ENCODE results near the gene DTX4. TPM values are rescaled to one million over a fixed set of nuclear protein-coding genes. Genes with fewer than 3 reads are reported as not detected.

The DTX4 gene
- total RNA-seq, 2 donors from 2014 or later, result 0.13 to 0.16 TPM

- Mint-ChIP-seq H3K27me3 (no peaks in the 10 kb centered on the region), H3K4me3 (peak overlapping the region; percentile 73), H3K4me1 (peaks cover 22% of the 10 kb centered on the region), H3K9me3 (no peaks in the 10 kb centered on the region), H3K27ac (peak overlapping the region; percentile 74), H3K36me3 (ENCODE audit: low read depth) (peaks cover 60% of the 10 kb centered on the region)
- ATAC-seq (replicated peaks), result peak; percentile 96
These were observed 19.5 kb upstream of the DTX4 start for GRCh38 chr11:59152312-59152951.

- no peak overlapping the region for H3K27ac Mint-ChIP-seq
- no peak overlapping the region for H3K4me3 Mint-ChIP-seq
- H3K27me3 Mint-ChIP-seq, result no peaks in the 10 kb centered on the region
- no peaks in the 10 kb centered on the region for H3K9me3 Mint-ChIP-seq
- no peak for ATAC-seq (replicated peaks)
- H3K4me1 Mint-ChIP-seq, result peaks cover 16% of the 10 kb centered on the region
- peaks cover 38% of the 10 kb centered on the region for H3K36me3 Mint-ChIP-seq (ENCODE audit: low read depth)
These were observed 17.3 kb upstream of the DTX4 start for GRCh38 chr11:59154610-59155009.

- Mint-ChIP-seq H3K27me3 (peaks cover 7% of the 10 kb centered on the region), H3K9me3 (no peaks in the 10 kb centered on the region), H3K36me3 (ENCODE audit: low read depth) (peaks cover 12% of the 10 kb centered on the region), H3K4me3 (no peak overlapping the region), H3K27ac (no peak overlapping the region), H3K4me1 (peaks cover 5% of the 10 kb centered on the region)
- ATAC-seq (replicated peaks), result no peak
These were observed 14.5 kb upstream of the DTX4 start for GRCh38 chr11:59157433-59157832.

GRCh38 chr11:59158206-59159068 lies 13.5 kb upstream of the DTX4 start:
- Mint-ChIP-seq H3K4me3 (no peak overlapping the region), H3K27me3 (peaks cover 7% of the 10 kb centered on the region), H3K27ac (no peak overlapping the region), H3K9me3 (no peaks in the 10 kb centered on the region), H3K4me1 (no peaks in the 10 kb centered on the region), H3K36me3 (ENCODE audit: low read depth) (peaks cover 5% of the 10 kb centered on the region)
- ATAC-seq (replicated peaks), result peak; percentile 93

- Mint-ChIP-seq H3K9me3 (no peaks in the 10 kb centered on the region), H3K27me3 (peaks cover 19% of the 10 kb centered on the region), H3K4me1 (no peaks in the 10 kb centered on the region), H3K4me3 (no peak overlapping the region), H3K36me3 (ENCODE audit: low read depth) (no peaks in the 10 kb centered on the region), H3K27ac (no peak overlapping the region)
- ATAC-seq (replicated peaks), result no peak
These were observed 7.9 kb upstream of the DTX4 start for GRCh38 chr11:59164028-59164427.

- peak; percentile 21 for ATAC-seq (replicated peaks)
- peaks cover 7% of the 10 kb centered on the region for H3K27me3 Mint-ChIP-seq
- no peaks in the 10 kb centered on the region for H3K36me3 Mint-ChIP-seq (ENCODE audit: low read depth)
- H3K4me1 Mint-ChIP-seq, result peaks cover 10% of the 10 kb centered on the region
- no peak overlapping the region for H3K27ac Mint-ChIP-seq
- peak overlapping the region; percentile 79 for H3K4me3 Mint-ChIP-seq
- H3K9me3 Mint-ChIP-seq, result no peaks in the 10 kb centered on the region
These were observed 580 bp downstream of the DTX4 start for GRCh38 chr11:59172345-59173079.

GRCh38 chr11:59173080-59173963 lies 1.4 kb downstream of the DTX4 start:
- Mint-ChIP-seq H3K4me1 (peaks cover 10% of the 10 kb centered on the region), H3K9me3 (no peaks in the 10 kb centered on the region), H3K4me3 (peak overlapping the region; percentile 79), H3K36me3 (ENCODE audit: low read depth) (no peaks in the 10 kb centered on the region), H3K27ac (no peak overlapping the region), H3K27me3 (peaks cover 7% of the 10 kb centered on the region)
- ATAC-seq (replicated peaks), result no peak

- Mint-ChIP-seq H3K36me3 (ENCODE audit: low read depth) (no peaks in the 10 kb centered on the region), H3K4me3 (no peak overlapping the region), H3K27ac (no peak overlapping the region), H3K27me3 (peaks cover 7% of the 10 kb centered on the region), H3K9me3 (no peaks in the 10 kb centered on the region), H3K4me1 (peaks cover 10% of the 10 kb centered on the region)
- no peak for ATAC-seq (replicated peaks)
These were observed 2.2 kb downstream of the DTX4 start for GRCh38 chr11:59173964-59174663.

GRCh38 chr11:59174664-59175033 lies 2.7 kb downstream of the DTX4 start:
- Mint-ChIP-seq H3K9me3 (no peaks in the 10 kb centered on the region), H3K27me3 (peaks cover 7% of the 10 kb centered on the region), H3K4me1 (peaks cover 10% of the 10 kb centered on the region), H3K27ac (no peak overlapping the region), H3K36me3 (ENCODE audit: low read depth) (no peaks in the 10 kb centered on the region), H3K4me3 (no peak overlapping the region)
- peak; percentile 50 for ATAC-seq (replicated peaks)

GRCh38 chr11:59175091-59175501 lies 3.2 kb downstream of the DTX4 start:
- ATAC-seq (replicated peaks), result no peak
- Mint-ChIP-seq H3K36me3 (ENCODE audit: low read depth) (no peaks in the 10 kb centered on the region), H3K27me3 (peaks cover 7% of the 10 kb centered on the region), H3K4me1 (peaks cover 10% of the 10 kb centered on the region), H3K27ac (no peak overlapping the region), H3K9me3 (no peaks in the 10 kb centered on the region), H3K4me3 (no peak overlapping the region)

GRCh38 chr11:59176330-59176729 lies 4.4 kb downstream of the DTX4 start:
- ATAC-seq (replicated peaks), result no peak
- H3K4me3 Mint-ChIP-seq, result no peak overlapping the region
- H3K36me3 Mint-ChIP-seq (ENCODE audit: low read depth), result no peaks in the 10 kb centered on the region
- peaks cover 7% of the 10 kb centered on the region for H3K27me3 Mint-ChIP-seq
- H3K9me3 Mint-ChIP-seq, result no peaks in the 10 kb centered on the region
- H3K4me1 Mint-ChIP-seq, result peaks cover 10% of the 10 kb centered on the region
- no peak overlapping the region for H3K27ac Mint-ChIP-seq

- no peak for ATAC-seq (replicated peaks)
- Mint-ChIP-seq H3K27me3 (no peaks in the 10 kb centered on the region), H3K4me1 (peaks cover 4% of the 10 kb centered on the region), H3K4me3 (no peak overlapping the region), H3K27ac (no peak overlapping the region), H3K9me3 (no peaks in the 10 kb centered on the region), H3K36me3 (ENCODE audit: low read depth) (no peaks in the 10 kb centered on the region)
These were observed 6.5 kb downstream of the DTX4 start for GRCh38 chr11:59178402-59178801.

GRCh38 chr11:59179121-59179520 lies 7.2 kb downstream of the DTX4 start:
- H3K4me3 Mint-ChIP-seq, result no peak overlapping the region
- H3K4me1 Mint-ChIP-seq, result peaks cover under 1% of the 10 kb centered on the region
- H3K27me3 Mint-ChIP-seq, result no peaks in the 10 kb centered on the region
- no peaks in the 10 kb centered on the region for H3K9me3 Mint-ChIP-seq
- no peak for ATAC-seq (replicated peaks)
- no peaks in the 10 kb centered on the region for H3K36me3 Mint-ChIP-seq (ENCODE audit: low read depth)
- no peak overlapping the region for H3K27ac Mint-ChIP-seq

Data from activated T-helper 17 cell treated with anti-CD3 and anti-CD28 coated beads, Interleukin-2, amount 50 U/mL, for 72 hours (primary cell).